ENCODE results near the gene ZBED4. TPM values are rescaled to one million over a fixed set of nuclear protein-coding genes. Genes with fewer than 3 reads are reported as not detected.

Gene ZBED4
- total and polyA plus RNA-seq, 10 donors: 2.9 to 23.2 (median 13.9) TPM

- H3K36me3 ChIP-seq: no peaks in the 10 kb centered on the region
- peak; percentile 91 for DNase-seq
- 20 to 42% (median 38%) methylated on average over 1 to 24 of the region's 24 CpGs for WGBS, 5 donors
- H3K9me3 ChIP-seq: no peaks in the 10 kb centered on the region
- H3K27me3 ChIP-seq (replicated peaks in 1 of 7): peaks cover 0 to 1% (median 0%) of the 10 kb centered on the region in 7 donors
- TF ChIP-seq POLR2A (IDR thresholded peaks at IDR 0.05) (no peak), CTCF (IDR thresholded peaks at IDR 0.05 in 8 of 11, conservative IDR thresholded peaks at IDR 0.05 in 3 of 11) (no peak), POLR2AphosphoS5 (IDR thresholded peaks at IDR 0.05) (peak; percentile 57 to 83 (median 58))
- H3K4me3 ChIP-seq: peak overlapping the region; percentile 38 to 81 (median 46)
- intact Hi-C loops (cut with DNase I; ENCODE audit: low total_unique reads): loop anchor here (5.0 kb wide), 2 partner anchors 38 to 58 kb away; no protein-coding TSS in a partner anchor
- H3K4me1 ChIP-seq: peaks cover 60 to 95% (median 88%) of the 10 kb centered on the region in 6 donors
- H3K27ac ChIP-seq: peak overlapping the region; percentile 90 to 100 (median 97)
Measured at GRCh38 chr22:49934160-49934890, 80.7 kb downstream of the ZBED4 start.

DNA sequence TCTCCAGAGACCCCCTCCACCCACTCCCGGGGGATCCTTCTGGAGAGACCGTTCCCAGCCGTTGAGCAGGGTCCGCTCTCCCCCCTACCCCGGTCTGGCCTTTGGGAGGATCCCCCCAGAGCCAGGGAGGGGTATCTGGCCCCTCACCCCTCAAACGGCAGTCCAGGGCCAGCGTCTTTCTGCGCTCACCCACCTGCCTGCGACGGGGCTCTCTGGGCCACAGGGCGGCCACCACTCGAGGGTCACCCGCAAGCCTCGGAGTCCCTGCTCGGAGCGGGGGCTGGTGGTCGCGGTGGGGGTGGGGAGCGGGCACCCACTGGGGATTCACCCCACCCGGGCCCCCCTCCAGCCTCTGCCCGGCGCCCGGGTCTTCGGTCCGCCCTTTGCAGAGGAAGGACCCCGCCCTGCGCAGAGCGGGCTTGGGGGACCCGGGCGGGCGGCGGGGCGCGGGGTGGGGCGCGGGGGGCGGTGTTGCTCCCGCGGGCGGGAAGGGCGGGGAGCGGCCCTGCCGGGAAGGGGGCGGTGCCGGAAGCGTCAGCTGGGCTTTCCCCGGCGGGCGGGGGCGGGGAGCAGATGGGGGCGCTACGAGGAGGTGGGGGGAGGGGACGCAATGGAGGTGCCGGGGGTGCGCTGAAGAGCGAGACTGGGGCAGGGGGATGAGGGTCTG, 81.4 kb downstream of the ZBED4 start:
- Histone ChIP-seq H3K27me3 (replicated peaks in 1 of 7) (no peaks in the 10 kb centered on the region), H3K27ac (peak overlapping the region; percentile 90 to 100 (median 97)), H3K36me3 (no peaks in the 10 kb centered on the region), H3K9me3 (no peaks in the 10 kb centered on the region), H3K4me3 (peak overlapping the region; percentile 38 to 81 (median 46)), H3K4me1 (peaks cover 55 to 95% (median 84%) of the 10 kb centered on the region in 6 donors)
- 2 to 10% (median 3%) methylated on average over 6 to 56 of the region's 56 CpGs for WGBS, 5 donors
- intact Hi-C loops (cut with DNase I; ENCODE audit: low total_unique reads): loop anchor here (5.0 kb wide), 2 partner anchors 37 to 57 kb away; no protein-coding TSS in a partner anchor
- TF ChIP-seq POLR2A (IDR thresholded peaks at IDR 0.05) (no peak), POLR2AphosphoS5 (IDR thresholded peaks at IDR 0.05) (peak; percentile 40 to 75 (median 44))
- peak; percentile 98 for DNase-seq

GRCh38 chr22:49935561-49935960, 81.9 kb downstream of the ZBED4 start:
- no peak for TF ChIP-seq POLR2AphosphoS5 (IDR thresholded peaks at IDR 0.05)
- no peak for TF ChIP-seq CTCF (IDR thresholded peaks at IDR 0.05 in 8 of 11, conservative IDR thresholded peaks at IDR 0.05 in 3 of 11)
- no peak for TF ChIP-seq POLR2A (IDR thresholded peaks at IDR 0.05)
- Histone ChIP-seq H3K27me3 (replicated peaks in 1 of 7) (no peaks in the 10 kb centered on the region), H3K4me1 (peaks cover 50 to 89% (median 79%) of the 10 kb centered on the region in 6 donors), H3K36me3 (no peaks in the 10 kb centered on the region), H3K4me3 (peak overlapping the region in 7 of 8 donors; percentile 32 to 81 (median 50)), H3K27ac (peak overlapping the region; percentile 83 to 100 (median 97)), H3K9me3 (peaks cover 0 to 2% (median 0%) of the 10 kb centered on the region in 8 donors)
- WGBS, 5 donors: 0 to 14% (median 4%) methylated on average over 1 to 11 of the region's 16 CpGs; no CpG with 5 or more reads in 1 of the 5 donors
- DNase-seq: no peak
- intact Hi-C loops (cut with DNase I; ENCODE audit: low total_unique reads): no loop called here

DNA sequence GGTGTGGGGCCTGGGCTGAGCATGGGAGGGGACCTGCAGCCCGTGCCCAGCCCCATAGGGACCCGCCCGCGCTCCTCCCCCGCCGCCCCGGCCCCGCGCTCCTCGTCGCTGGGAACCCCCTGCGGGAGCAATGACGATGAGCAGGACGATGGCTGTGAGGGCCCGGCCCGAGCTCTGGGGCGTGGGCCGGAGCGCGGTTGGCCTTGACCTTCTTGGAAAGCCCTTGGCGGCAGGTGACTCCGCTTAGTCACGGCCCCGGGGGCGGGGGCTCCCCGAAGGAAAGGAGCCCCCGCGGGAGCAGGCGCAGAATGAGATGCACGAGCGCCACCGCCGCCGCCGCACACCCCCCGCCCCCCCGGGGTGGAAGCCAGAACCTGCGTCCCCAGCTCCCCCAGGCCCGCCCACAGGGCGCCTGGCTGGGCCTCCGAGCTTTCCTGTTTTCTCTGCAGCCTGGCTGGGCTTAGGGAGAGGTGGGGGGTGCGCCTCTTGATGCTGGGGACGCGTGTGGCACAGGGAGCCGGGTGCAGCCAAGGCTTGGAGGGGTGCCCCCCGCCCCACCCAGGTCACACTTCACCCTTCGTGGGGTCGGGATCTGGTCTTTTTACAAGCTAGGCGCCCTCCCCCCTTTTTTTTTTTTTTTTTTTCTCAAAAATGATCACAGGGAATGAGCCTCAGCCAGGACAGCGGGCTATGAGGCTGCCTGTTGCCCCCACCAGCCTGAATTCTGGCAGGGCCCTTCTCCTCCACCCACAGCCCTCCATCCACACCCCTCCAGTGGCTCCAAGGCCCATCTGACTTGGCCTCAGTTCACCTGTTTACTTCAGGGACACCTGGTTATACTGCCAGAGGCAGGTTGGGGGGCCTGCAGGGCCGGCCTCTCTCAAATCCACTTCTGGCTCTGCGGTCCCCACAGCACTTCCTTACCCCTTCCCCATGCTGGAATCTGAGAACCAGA, 82.7 kb downstream of the ZBED4 start:
- peak overlapping the region; percentile 21 to 81 (median 41) for H3K4me3 ChIP-seq
- peak; percentile 99 for DNase-seq
- H3K4me1 ChIP-seq: peaks cover 43 to 82% (median 71%) of the 10 kb centered on the region in 6 donors
- 3 to 4% (median 3%) methylated on average over 13 to 52 of the region's 52 CpGs for WGBS, 5 donors
- peak; percentile 85 to 93 (median 89) for TF ChIP-seq POLR2AphosphoS5 (IDR thresholded peaks at IDR 0.05)
- TF ChIP-seq CTCF (IDR thresholded peaks at IDR 0.05 in 8 of 11, conservative IDR thresholded peaks at IDR 0.05 in 3 of 11): peak in 3 of 11 experiments; percentile 11 to 37 (median 33)
- TF ChIP-seq POLR2A (IDR thresholded peaks at IDR 0.05): peak in 2 of 3 donors; percentile 29 to 55
- intact Hi-C loops (cut with DNase I; ENCODE audit: low total_unique reads): no loop called here
- H3K27me3 ChIP-seq (replicated peaks in 1 of 7): no peaks in the 10 kb centered on the region
- no peaks in the 10 kb centered on the region for H3K36me3 ChIP-seq
- peak overlapping the region; percentile 83 to 100 (median 96) for H3K27ac ChIP-seq
- peaks cover 0 to 7% (median 0%) of the 10 kb centered on the region in 8 donors for H3K9me3 ChIP-seq

Data from spleen (tissue), 11 donors.